Neural progenitor cell (in vitro differentiated cells): ENCODE results near the gene NCKAP5.

ENCODE experiments used
- EZH2 ChIP-seq: fragments of 200-600 bp; sonication (generic); IDR thresholded peaks from 2 replicates; pipeline ENCODE4 v1.6.1; 2017; ENCODE audit warnings: antibody characterized with exemption, mild to moderate bottlenecking, moderate library complexity
- TF ChIP-seq, protein P1 (sequence below): fragments of 200-600 bp; sonication (generic); IDR thresholded peaks from 2 replicates; pipeline ENCODE4 v1.5.1; 2017; ENCODE audit warnings: antibody characterized with exemption, mild to moderate bottlenecking

DNA sequence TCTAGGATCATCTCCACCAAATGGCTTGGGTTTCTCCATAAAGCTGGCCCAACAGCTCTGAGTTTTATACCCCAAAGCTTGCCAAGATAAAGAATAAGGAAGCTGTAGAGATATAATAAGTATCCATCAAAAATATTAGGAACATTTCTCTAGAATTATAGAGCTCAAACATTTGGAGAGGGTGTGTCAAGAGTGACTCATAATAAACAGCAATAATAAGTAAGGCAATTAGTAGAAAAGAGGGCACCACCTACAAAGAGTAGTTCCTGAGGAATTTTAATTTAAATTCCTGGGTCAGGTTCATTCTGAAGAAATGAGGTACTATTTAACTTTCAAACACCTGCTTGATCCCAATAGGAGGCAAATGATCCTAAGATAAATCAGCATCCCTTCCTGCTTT lies 41.4 kb upstream of the NCKAP5 start:
- TF ChIP-seq EZH2: no peak
- TF ChIP-seq, protein P1, sequence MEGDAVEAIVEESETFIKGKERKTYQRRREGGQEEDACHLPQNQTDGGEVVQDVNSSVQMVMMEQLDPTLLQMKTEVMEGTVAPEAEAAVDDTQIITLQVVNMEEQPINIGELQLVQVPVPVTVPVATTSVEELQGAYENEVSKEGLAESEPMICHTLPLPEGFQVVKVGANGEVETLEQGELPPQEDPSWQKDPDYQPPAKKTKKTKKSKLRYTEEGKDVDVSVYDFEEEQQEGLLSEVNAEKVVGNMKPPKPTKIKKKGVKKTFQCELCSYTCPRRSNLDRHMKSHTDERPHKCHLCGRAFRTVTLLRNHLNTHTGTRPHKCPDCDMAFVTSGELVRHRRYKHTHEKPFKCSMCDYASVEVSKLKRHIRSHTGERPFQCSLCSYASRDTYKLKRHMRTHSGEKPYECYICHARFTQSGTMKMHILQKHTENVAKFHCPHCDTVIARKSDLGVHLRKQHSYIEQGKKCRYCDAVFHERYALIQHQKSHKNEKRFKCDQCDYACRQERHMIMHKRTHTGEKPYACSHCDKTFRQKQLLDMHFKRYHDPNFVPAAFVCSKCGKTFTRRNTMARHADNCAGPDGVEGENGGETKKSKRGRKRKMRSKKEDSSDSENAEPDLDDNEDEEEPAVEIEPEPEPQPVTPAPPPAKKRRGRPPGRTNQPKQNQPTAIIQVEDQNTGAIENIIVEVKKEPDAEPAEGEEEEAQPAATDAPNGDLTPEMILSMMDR: no peak
